ENCODE results near the gene FAR1. TPM values are rescaled to one million over a fixed set of nuclear protein-coding genes. Genes with fewer than 3 reads are reported as not detected.

Gene FAR1
- total RNA-seq, 4 donors from 2014 or later = 9.8 to 29.0 (median 16.4) TPM

DNA sequence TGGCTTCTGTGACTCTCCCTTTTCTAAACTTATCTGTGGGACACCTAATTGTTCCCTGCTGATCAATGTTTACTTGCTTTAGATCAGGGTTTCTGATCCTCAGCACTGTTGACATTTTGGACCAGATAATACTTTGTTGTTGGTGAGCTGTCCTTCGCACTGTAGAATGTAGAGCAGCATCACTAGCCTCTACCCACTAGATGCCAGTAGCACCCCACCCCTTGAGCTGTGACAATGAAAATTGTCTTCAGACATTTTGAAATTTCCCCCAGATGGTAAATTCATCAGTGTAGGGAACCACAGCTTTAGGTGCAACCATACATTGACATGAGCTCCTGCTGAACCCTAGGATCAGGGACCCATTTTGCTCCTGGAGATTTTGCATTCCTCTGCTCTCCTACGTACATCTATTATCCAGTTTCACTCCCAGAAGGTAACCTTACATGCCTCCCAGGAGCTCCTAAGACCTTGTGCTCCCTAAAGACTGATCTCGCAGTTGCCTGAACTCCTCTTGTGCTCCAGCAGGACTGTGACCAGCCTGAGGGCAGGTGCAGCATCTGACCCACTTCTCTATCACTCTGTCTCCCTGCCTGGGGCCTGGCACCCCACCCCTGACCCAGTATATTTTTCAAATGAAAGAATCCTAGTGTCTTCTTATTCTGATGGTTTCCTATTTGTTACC lies 107.8 kb downstream of the FAR1 start:
- Histone ChIP-seq H3K4me1 (no peaks in the 10 kb centered on the region), H3K36me3 (no peaks in the 10 kb centered on the region), H3K9me3 (no peaks in the 10 kb centered on the region), H3K27ac (no peak overlapping the region), H3K4me3 (no peak overlapping the region), H3K27me3 (peaks cover 3% of the 10 kb centered on the region)
- TF ChIP-seq POLR2A (IDR thresholded peaks at IDR 0.05) (no peak), POLR2AphosphoS5 (IDR thresholded peaks at IDR 0.05) (no peak)
- TF ChIP-seq, protein P1, sequence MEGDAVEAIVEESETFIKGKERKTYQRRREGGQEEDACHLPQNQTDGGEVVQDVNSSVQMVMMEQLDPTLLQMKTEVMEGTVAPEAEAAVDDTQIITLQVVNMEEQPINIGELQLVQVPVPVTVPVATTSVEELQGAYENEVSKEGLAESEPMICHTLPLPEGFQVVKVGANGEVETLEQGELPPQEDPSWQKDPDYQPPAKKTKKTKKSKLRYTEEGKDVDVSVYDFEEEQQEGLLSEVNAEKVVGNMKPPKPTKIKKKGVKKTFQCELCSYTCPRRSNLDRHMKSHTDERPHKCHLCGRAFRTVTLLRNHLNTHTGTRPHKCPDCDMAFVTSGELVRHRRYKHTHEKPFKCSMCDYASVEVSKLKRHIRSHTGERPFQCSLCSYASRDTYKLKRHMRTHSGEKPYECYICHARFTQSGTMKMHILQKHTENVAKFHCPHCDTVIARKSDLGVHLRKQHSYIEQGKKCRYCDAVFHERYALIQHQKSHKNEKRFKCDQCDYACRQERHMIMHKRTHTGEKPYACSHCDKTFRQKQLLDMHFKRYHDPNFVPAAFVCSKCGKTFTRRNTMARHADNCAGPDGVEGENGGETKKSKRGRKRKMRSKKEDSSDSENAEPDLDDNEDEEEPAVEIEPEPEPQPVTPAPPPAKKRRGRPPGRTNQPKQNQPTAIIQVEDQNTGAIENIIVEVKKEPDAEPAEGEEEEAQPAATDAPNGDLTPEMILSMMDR (IDR thresholded peaks at IDR 0.05) = no peak
- 84% methylated on average over 3 of the region's 3 CpGs for whole genome bisulfite sequencing
- DNase-seq (ENCODE audit: low spot score in 2 of 2) = no peak

DNA sequence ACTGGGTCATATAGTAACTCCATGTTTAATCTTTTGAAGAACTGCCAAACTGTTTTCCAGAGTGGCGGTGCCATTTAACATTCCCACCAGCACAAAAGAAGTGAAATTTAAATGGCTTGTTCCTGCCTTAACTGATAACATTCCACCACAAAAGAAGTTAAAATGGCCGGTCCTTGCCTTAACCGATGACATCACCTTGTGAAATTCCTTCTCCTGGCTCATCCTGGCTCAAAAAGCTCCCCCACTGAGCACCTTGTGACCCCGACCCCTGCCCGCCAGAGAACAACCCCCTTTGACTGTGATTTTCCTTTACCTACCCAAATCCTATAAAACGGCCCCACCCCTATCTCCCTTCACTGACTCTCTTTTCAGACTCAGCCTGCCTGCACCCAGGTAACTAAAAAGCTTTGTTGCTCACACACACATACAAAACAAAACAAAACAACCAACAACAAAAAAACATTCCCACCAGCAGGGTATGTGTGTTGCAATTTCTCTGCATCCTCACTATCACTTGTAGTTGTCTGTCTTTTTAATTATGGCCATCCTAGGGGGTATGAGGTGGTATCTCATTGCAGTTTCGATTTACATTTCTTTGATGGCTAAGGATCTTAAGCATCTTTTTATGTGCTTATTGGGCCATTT lies 109.0 kb downstream of the FAR1 start:
- peaks cover 3% of the 10 kb centered on the region for H3K27me3 ChIP-seq
- H3K4me3 ChIP-seq = no peak overlapping the region
- no peaks in the 10 kb centered on the region for H3K36me3 ChIP-seq
- DNase-seq (ENCODE audit: low spot score in 2 of 2) = no peak
- H3K4me1 ChIP-seq = no peaks in the 10 kb centered on the region
- H3K27ac ChIP-seq = no peak overlapping the region
- 45% methylated on average over 7 of the region's 7 CpGs for WGBS
- H3K9me3 ChIP-seq = no peaks in the 10 kb centered on the region
- no peak for TF ChIP-seq POLR2A (IDR thresholded peaks at IDR 0.05)
- TF ChIP-seq POLR2AphosphoS5 (IDR thresholded peaks at IDR 0.05) = no peak
- TF ChIP-seq EP300 (IDR thresholded peaks at IDR 0.05) = no peak

DNA sequence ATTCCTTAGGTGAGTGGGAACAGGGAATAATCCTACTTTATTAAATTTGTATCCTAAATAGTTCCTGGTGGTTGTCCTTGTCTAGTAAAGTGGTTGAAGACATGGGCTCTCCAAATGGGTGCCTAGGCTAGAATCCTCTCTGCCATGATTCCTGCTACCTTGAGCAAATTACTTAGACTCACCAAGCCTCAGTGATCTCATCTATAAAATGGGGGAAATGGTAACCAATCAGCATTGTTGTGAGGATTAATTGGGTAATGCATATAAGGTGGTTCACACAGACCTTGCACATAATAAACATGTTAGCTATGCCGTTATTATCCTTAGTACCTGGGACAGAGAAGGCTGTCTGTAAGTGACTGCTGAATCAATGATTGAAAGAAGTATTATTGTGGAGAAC lies 109.9 kb downstream of the FAR1 start:
- no peaks in the 10 kb centered on the region for H3K9me3 ChIP-seq
- 68% methylated on average over 1 of the region's 1 CpG for WGBS
- TF ChIP-seq, protein P1 (IDR thresholded peaks at IDR 0.05) = no peak
- TF ChIP-seq EP300 (IDR thresholded peaks at IDR 0.05) (no peak), POLR2AphosphoS5 (IDR thresholded peaks at IDR 0.05) (no peak)
- no peak overlapping the region for H3K27ac ChIP-seq
- no peak overlapping the region for H3K4me3 ChIP-seq
- peaks cover 3% of the 10 kb centered on the region for H3K27me3 ChIP-seq
- DNase-seq (ENCODE audit: low spot score in 2 of 2) = no peak
- no peaks in the 10 kb centered on the region for H3K36me3 ChIP-seq
- H3K4me1 ChIP-seq = no peaks in the 10 kb centered on the region

DNA sequence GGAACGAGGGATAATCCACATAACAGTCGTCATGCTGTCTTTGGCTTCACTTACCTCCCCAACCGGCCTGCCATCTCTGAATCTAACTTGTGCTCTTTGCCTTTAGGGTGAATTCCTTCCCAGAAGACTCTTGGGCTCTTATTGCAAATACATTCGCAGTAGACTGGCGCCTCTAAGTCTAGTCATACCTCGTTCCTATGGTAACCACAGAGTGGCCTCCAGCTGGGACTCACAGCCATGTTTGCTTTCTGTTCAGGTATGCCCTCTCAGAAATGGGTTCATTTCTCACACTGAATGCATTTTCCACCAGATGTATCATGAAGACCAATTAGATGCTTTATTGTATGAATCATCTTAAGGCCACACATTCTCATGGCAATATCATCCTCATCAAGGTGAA lies 112.7 kb downstream of the FAR1 start:
- H3K4me1 ChIP-seq = no peaks in the 10 kb centered on the region
- 50% methylated on average over 6 of the region's 6 CpGs for WGBS
- no peak overlapping the region for H3K27ac ChIP-seq
- TF ChIP-seq POLR2A (IDR thresholded peaks at IDR 0.05) (no peak), EP300 (IDR thresholded peaks at IDR 0.05) (no peak), POLR2AphosphoS5 (IDR thresholded peaks at IDR 0.05) (no peak)
- TF ChIP-seq, protein P1 (IDR thresholded peaks at IDR 0.05) = no peak
- no peaks in the 10 kb centered on the region for H3K36me3 ChIP-seq
- no peaks in the 10 kb centered on the region for H3K9me3 ChIP-seq
- no peak for DNase-seq (ENCODE audit: low spot score in 2 of 2)
- H3K27me3 ChIP-seq = peaks cover 3% of the 10 kb centered on the region
- no peak overlapping the region for H3K4me3 ChIP-seq

Other genes with a start within 250 kb of the FAR1 start
- gene BTBD10, start 205.4 kb upstream of the FAR1 start, total RNA-seq = 10 to 100 TPM; 22.3 to 29.1 (median 25.7) TPM
- gene PTH, start 172.7 kb upstream of the FAR1 start, total RNA-seq = not detected